GM19239 (cell line): ENCODE data around the gene TCP11X2.
"Not testable (repeated sequence)": the region's sequence is repeated elsewhere in the genome, so short reads cannot be mapped to it uniquely, and the experiment has no call there.

ENCODE experiments used
- DNase-seq: peaks from one replicate; pipeline ENCODE4 v3.0.0; 2011; ENCODE audit warnings: low spot score; ENCODE audit not compliant: insufficient read length
- FAIRE-seq: peaks from 2 replicates; lab custom pipeline; 2011; peaks lifted over from hg19 to GRCh38; lab: Jason Lieb, UNC

TCP11X2 gene

GRCh38 chrX:102471762-102472220, at the start of gene TCP11X2:
Gene TCP11X2, minus strand, starts transcription at chrX:102471812.
- not testable (repeated sequence) for FAIRE-seq, DNase-seq

- DNase-seq (no peak), FAIRE-seq (peak; percentile 35)
Observed at GRCh38 chrX:102517326-102517725, 45.7 kb upstream of the TCP11X2 start.

- DNase-seq = peak; percentile 9
Observed at GRCh38 chrX:102515975-102516941, 44.6 kb upstream of the TCP11X2 start, which contains the start of gene TMSB15A. Gene TMSB15A, minus strand, starts transcription at chrX:102516739.

GRCh38 chrX:102514536-102514935, 42.9 kb upstream of the TCP11X2 start:
- no peak for FAIRE-seq
- DNase-seq = no peak

More at GRCh38 chrX:102515975-102516941, 44.6 kb upstream of the TCP11X2 start, which contains the start of gene TMSB15A:
- FAIRE-seq = peak; percentile 8

GRCh38 chrX:102498732-102499131, 27.1 kb upstream of the TCP11X2 start:
- no peak for DNase-seq
- no peak for FAIRE-seq

- DNase-seq = no peak
- FAIRE-seq = no peak
Observed at GRCh38 chrX:102491766-102492165, 20.2 kb upstream of the TCP11X2 start.

- FAIRE-seq = peak; percentile 82
- not testable (repeated sequence) for DNase-seq
Observed at GRCh38 chrX:102478765-102479164, 7.2 kb upstream of the TCP11X2 start.

- peak; percentile 70 for FAIRE-seq
- DNase-seq = not testable (repeated sequence)
Observed at GRCh38 chrX:102470215-102470614, 1.4 kb downstream of the TCP11X2 start.

GRCh38 chrX:102458615-102459014, 13.0 kb downstream of the TCP11X2 start:
- FAIRE-seq, DNase-seq: not testable (repeated sequence)

GRCh38 chrX:102439908-102440307, 31.7 kb downstream of the TCP11X2 start, which contains the start of gene NXF2B:
Gene NXF2B, minus strand, starts transcription at chrX:102440008. Its CDS starts 59,972 bp downstream, at chrX:102380036.
- FAIRE-seq, DNase-seq: not testable (repeated sequence)

- not testable (repeated sequence) for FAIRE-seq, DNase-seq
Observed at GRCh38 chrX:102414493-102414892, 57.1 kb downstream of the TCP11X2 start.
